K562 (cell line): Measurements from ENCODE around the gene RGS3. TPM values are rescaled to one million over a fixed set of nuclear protein-coding genes. Genes with fewer than 3 reads are reported as not detected.

Experiments
- CC2D1A ChIP-seq: fragments of 450-650 bp; IDR thresholded peaks from 2 replicates; pipeline ENCODE4 v1.6.1; 2017; ENCODE audit warnings: mild to moderate bottlenecking
- MGA ChIP-seq: fragments of 450-650 bp; IDR thresholded peaks from 2 replicates; pipeline ENCODE4 v1.6.1; 2016; ENCODE audit warnings: mild to moderate bottlenecking, moderate library complexity
- NFE2L1 ChIP-seq: fragments of 450-650 bp; IDR thresholded peaks from 2 replicates; pipeline ENCODE4 v1.6.1; 2016; ENCODE audit warnings: missing genetic modification characterization, low read depth, mild to moderate bottlenecking, missing compliant biosample characterization, moderate library complexity, borderline replicate concordance
- RBM34 ChIP-seq: fragments of 200-400 bp; formaldehyde crosslinking; IDR thresholded peaks from 2 replicates; pipeline ENCODE4 v1.6.1; 2018; ENCODE audit warnings: low read length, borderline replicate concordance; ENCODE audit not compliant: insufficient read depth
- SOX6 ChIP-seq: fragments of 450-650 bp; IDR thresholded peaks from 2 replicates; pipeline ENCODE4 v1.6.1; 2014; ENCODE audit warnings: mild to moderate bottlenecking
- TCF3 ChIP-seq: sonication (generic); formaldehyde crosslinking; IDR thresholded peaks from 2 replicates; pipeline ENCODE4 v1.4.0; 2020; ENCODE audit warnings: mild to moderate bottlenecking, missing genetic modification reagents
- ZNF655 ChIP-seq: fragments of 250-450 bp; sonication (Bioruptor Pico); IDR thresholded peaks from 2 replicates; pipeline ENCODE4 v1.5.0; 2021
- polyA plus RNA-seq, 8 experiments: library from polyadenylated mRNA; depleted of rRNA in 4 of 8; stranded (reverse) in 5 of 8; unstranded in 3 of 8; fragments of >200 nt; fragmentation: Nextera tagmentation in 2 of 8; fragmentation: Illumina TruSeq in 1 of 8; extraction: Ambion mirVana in 2 of 8; extraction: Trizol in 1 of 8; gene quantifications; 2 replicates each; pipeline versions ENCODE4 v1.2.1 to v1.2.3, GENCODE V29; 2011 to 2014; ENCODE audit warnings: inconsistent platforms in 1 of 8, missing spikeins in 1 of 8
- total RNA-seq, 7 experiments: library from RNA; depleted of rRNA in 6 of 7; stranded (reverse); fragments of >200 nt in 6 of 7; fragmentation: Illumina TruSeq in 2 of 7; extraction: Trizol in 2 of 7; gene quantifications; 2 replicates each; pipeline versions ENCODE4 v1.2.1 to v1.2.3, GENCODE V29; 2011 to 2021; ENCODE audit warnings: low replicate concordance in 1 of 7
- TF ChIP-seq, protein P1 (sequence below): sonication (generic); formaldehyde crosslinking; IDR thresholded peaks from 2 replicates; pipeline ENCODE4 v1.8.0; 2022; ENCODE audit warnings: mild to moderate bottlenecking, missing genetic modification reagents, borderline replicate concordance

Gene RGS3
- total and polyA plus RNA-seq, 9 of the 15 experiments (the other 6 are each of a cell fraction or from before 2014, with no cell fraction given): 0.08 to 2.9 (median 0.95) TPM

GRCh38 chr9:113454914-113455761 is 8.4 kb upstream of the RGS3 start (continued):
- no peak; the same call in 1 of the 2 replicates for TF ChIP-seq MGA
- TF ChIP-seq, protein P1, sequence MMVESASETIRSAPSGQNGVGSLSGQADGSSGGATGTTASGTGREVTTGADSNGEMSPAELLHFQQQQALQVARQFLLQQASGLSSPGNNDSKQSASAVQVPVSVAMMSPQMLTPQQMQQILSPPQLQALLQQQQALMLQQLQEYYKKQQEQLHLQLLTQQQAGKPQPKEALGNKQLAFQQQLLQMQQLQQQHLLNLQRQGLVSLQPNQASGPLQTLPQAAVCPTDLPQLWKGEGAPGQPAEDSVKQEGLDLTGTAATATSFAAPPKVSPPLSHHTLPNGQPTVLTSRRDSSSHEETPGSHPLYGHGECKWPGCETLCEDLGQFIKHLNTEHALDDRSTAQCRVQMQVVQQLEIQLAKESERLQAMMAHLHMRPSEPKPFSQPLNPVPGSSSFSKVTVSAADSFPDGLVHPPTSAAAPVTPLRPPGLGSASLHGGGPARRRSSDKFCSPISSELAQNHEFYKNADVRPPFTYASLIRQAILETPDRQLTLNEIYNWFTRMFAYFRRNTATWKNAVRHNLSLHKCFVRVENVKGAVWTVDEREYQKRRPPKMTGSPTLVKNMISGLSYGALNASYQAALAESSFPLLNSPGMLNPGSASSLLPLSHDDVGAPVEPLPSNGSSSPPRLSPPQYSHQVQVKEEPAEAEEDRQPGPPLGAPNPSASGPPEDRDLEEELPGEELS (CRISPR knock-in tag): no peak
- TF ChIP-seq SOX6: peak; percentile 80; the same call in 1 of the 2 replicates
- no peak for TF ChIP-seq ZNF655 (CRISPR knock-in tag)
- TF ChIP-seq NFE2L1 (tag): peak; percentile 94
- TF ChIP-seq RBM34: no peak
- 0 out of 2 replicates have a peak, but pooled peaks have one; percentile 10 for TF ChIP-seq CC2D1A
- TF ChIP-seq TCF3 (CRISPR knock-in tag): peak; percentile 65
